ENCODE measurements around the gene LY6G6F.

LY6G6F gene

DNA sequence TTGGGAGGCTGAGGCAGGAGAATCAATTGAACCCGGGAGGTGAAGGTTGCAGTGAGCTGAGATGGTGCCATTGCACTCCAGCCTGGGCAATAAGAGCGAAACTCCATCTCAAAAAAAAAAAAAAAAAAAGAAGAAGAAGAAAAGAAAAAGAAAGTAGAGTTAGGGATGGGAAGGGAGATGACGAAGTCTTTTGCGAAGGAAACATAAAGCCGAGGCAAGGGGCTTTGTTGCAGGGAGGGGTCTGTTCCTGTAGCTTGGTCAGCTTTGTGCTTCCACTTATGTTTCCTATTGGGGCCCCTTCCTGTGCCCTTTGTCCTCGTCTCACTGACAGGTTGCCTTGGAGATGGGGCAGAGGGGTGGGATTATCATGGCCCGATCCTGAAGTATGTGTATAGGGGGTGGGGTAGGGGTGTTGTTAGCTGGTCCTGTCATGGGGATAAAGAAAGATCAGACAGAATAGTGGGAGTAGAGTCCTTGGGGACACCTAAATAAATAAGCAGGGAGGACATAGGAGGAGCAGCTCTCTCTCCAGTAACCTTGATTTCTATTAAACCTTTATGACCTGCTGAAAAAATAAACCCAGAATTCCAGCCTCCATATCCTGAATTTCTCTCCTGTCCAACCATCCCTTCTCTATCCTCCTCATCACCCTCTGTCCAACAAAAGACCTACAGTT lies 30.8 kb downstream of the LY6G6F start:
- no peak overlapping the region for H3K4me3 ChIP-seq (ENCODE audit: low read length)
- DNase-seq (ENCODE audit: low read depth): no peak

DNA sequence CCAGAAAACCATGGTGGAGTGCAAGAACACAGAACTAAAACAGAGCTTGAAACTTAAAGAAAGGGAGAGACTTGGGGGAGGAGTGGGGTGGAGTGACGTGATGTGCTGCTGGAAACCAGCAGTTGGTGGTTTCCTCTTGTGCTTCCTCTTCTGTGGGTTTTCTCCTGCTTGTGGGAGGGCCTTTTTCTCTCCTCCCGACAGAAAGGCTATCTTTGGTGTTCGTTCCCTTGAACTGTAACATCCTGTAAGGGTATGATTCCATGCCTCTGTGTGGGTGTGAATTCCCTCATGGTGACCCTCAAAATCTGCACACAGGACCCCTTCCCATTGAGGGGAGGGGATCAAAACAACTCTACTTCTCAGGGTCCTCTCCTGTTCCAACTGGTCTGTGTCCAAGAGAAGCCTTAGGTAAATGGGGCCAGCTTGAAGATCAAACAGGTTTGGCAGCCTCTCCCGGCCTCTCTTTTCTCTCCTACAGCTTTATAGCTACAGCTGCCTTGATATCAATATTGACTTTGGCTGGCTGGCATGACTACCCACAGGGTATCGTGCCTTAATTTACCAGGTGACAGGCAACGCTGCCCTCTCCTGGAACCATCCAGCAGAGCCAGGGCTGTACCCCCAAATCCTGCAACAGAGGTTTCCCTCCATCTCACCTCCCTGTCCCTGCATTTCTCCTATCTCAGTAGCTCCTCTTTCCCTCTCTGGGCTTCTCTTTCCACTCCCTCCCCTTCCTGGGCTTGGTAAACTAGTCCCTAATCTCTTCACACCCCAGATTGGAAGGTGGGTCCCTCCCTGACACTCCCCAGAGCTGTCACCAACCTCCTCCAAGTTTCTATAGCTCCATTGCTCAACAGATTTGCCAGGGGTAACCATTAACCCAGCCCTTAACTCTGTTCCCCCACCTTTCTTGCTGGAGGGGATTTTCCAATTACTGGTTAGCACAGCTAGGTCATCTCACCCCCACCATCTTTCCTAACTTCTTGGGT lies 31.6 kb downstream of the LY6G6F start:
- DNase-seq (ENCODE audit: low read depth): peak; percentile 81
- H3K4me3 ChIP-seq (ENCODE audit: low read length): peak overlapping the region; percentile 17

More for the DNA sequence above, 30.8 kb downstream of the LY6G6F start:
- TF ChIP-seq, protein P1, sequence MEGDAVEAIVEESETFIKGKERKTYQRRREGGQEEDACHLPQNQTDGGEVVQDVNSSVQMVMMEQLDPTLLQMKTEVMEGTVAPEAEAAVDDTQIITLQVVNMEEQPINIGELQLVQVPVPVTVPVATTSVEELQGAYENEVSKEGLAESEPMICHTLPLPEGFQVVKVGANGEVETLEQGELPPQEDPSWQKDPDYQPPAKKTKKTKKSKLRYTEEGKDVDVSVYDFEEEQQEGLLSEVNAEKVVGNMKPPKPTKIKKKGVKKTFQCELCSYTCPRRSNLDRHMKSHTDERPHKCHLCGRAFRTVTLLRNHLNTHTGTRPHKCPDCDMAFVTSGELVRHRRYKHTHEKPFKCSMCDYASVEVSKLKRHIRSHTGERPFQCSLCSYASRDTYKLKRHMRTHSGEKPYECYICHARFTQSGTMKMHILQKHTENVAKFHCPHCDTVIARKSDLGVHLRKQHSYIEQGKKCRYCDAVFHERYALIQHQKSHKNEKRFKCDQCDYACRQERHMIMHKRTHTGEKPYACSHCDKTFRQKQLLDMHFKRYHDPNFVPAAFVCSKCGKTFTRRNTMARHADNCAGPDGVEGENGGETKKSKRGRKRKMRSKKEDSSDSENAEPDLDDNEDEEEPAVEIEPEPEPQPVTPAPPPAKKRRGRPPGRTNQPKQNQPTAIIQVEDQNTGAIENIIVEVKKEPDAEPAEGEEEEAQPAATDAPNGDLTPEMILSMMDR (IDR thresholded peaks at IDR 0.05; ENCODE audit: insufficient read depth, low read depth, low read length, missing control alignments): no peak

DNA sequence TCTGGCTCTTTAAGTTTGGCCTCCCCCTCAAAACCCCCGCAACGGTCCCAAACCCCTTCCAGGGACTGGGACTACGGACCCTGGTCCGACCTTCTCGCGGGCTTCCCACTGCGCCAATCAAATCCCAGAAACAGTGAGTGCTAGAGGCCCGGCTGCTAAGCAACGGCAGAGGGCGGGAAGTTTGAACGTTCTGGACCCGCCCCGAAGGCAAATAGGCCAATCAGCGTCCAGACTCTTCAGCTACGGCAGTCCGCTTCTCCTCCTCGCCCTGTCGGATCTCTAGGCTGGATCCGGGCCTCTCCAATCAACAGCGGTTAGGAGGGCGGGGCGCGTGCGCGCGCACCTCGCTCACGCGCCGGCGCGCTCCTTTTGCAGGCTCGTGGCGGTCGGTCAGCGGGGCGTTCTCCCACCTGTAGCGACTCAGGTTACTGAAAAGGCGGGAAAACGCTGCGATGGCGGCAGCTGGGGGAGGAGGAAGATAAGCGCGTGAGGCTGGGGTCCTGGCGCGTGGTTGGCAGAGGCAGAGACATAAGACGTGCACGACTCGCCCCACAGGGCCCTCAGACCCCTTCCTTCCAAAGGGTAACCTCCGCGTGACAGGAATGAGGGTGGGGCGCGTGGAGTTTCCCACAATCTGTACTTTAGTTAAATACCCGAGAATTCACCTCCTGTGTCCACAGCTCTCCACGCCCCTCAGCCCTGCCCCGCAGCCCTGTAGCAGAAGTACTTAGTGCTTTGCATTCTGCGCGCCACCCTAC lies 33.2 kb downstream of the LY6G6F start, which contains the start of gene MSH5:
TSS of gene MSH5 (plus strand) at position 367 of the 758 bp plus-strand sequence. CDS start 462 bp downstream, outside the sequence.
- H3K4me3 ChIP-seq (ENCODE audit: low read length): peak within 1 kb of the TSS; percentile 90
- TF ChIP-seq, protein P1 (IDR thresholded peaks at IDR 0.05; ENCODE audit: insufficient read depth, low read depth, low read length, missing control alignments): no peak

More for the DNA sequence above, 31.6 kb downstream of the LY6G6F start:
- TF ChIP-seq, protein P1 (IDR thresholded peaks at IDR 0.05; ENCODE audit: insufficient read depth, low read depth, low read length, missing control alignments): peak; percentile 26

DNA sequence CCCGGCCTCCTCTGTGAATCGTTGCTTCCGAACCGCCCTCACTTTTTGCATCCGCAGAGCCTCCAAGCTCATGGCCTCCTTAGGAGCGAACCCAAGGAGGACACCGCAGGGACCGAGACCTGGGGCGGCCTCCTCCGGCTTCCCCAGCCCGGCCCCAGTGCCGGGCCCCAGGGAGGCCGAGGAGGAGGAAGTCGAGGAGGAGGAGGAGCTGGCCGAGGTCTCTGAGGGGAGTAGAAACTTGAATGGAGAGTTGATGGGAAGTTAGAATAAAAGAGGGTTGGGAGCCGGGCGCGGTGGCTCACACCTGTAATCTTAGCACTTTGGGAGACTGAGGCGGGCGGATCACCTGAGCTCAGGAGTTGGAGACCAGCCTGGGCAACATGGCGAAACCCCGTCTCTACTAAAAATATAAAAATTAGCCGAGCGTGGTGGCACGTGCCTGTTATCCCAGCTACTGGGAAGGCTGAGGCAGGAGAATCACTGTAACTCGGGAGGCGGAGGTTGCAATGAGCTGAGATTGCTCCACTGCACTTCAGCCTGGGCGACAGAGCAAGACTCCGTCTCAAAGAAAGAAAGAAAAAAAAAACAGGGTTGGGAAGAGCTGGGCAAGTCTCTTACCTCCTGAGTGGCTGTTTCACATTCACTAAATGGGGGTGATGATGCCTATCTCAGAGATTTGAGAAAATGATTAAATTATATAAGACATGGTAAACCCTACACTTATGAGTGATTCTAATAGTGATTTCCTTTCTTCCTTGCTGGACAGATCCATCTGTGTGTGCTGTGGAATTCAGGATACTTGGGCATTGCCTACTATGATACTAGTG lies 33.9 kb downstream of the LY6G6F start:
- DNase-seq (ENCODE audit: low read depth): no peak
- TF ChIP-seq, protein P1 (IDR thresholded peaks at IDR 0.05; ENCODE audit: insufficient read depth, low read depth, low read length, missing control alignments): no peak

More for the DNA sequence above, 33.2 kb downstream of the LY6G6F start, which contains the start of gene MSH5:
- DNase-seq (ENCODE audit: low read depth): peak; percentile 99

DNA sequence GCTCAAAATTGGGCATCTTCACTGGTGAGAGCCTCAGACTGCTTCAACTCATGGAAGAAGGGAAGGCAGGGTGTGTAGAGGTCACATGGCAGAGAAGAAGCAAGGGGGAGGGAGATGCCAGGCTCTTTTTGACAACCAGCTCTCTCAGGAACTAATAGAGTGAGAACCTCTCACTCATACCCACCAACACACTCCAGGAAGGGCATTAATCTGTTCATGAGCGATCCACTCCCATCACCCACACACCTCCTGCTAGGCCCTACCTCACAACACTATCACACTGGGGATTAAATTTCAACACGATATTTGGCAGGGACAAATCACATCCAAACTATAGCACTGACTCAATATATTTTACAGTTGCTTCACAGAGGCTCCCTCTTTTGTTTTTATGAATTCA lies 35.1 kb downstream of the LY6G6F start:
- no peak overlapping the region for H3K4me3 ChIP-seq (ENCODE audit: low read length)
- TF ChIP-seq, protein P1 (IDR thresholded peaks at IDR 0.05; ENCODE audit: insufficient read depth, low read depth, low read length, missing control alignments): no peak
- no peak for DNase-seq (ENCODE audit: low read depth)

More for the DNA sequence above, 33.9 kb downstream of the LY6G6F start:
- peak overlapping the region; percentile 90 for H3K4me3 ChIP-seq (ENCODE audit: low read length)
